Stimulated activated CD4-positive, alpha-beta T cell treated with anti-CD3 and anti-CD28 coated beads, TNF-alpha, amount 100 ng/mL, for 48 hours (primary cell): Measurements from ENCODE around the gene APC2.
"Not testable (repeated sequence)": the region's sequence is repeated elsewhere in the genome, so short reads cannot be mapped to it uniquely, and the experiment has no call there.

Experiments
- DNase-seq, 3 donors: peaks; one replicate each; pipeline ENCODE4 v3.0.0-alpha.2; 2020; ENCODE audit warnings: low read depth in 3 of 3

APC2 gene

DNA sequence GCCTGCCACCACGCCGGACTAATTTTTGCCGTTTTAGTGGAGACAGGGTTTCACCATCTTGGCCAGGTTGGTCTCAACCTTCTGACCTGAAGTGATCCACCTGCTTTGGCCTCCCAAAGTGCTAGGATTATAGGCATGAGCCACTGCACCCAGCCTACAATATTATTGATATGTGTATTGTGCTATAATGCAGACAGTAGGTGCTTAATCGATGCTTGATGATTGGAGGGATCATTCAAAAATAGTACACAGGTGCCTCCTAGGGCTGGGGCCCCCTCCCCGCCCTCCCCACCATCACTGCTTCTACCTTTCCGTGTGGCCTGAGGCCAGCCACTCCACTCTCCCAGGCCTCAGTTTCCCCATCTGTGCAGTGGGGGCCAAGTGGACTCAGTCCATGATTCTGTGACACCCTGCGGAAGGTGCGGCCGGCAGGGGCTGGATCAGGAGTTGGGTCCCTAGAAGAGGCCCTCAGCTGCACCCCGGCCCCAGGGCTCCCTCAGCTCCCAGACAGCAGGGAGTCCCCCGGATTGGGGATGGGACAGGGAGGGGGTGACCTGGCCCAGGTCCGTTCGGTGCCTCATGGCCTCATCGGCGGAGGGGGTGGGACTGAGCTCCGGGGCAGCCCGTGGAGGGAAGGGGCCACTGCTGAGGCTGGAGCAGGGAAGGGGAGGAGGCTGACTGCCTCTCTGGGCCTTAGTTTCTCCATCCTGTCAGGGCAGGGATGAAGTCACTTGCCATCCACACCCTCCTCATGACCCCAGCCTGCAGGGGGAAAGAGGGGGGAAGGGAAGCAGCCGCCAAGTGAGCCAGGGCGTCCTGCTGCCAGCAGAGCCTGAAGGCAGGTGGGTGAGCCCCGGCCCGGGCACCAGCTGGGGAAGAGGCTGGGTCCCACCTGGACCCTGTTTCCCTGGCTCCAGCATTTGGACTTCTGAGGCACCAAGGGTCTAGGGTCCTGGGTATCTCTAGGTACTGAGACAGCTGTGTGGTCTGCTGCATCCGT, 61.7 kb downstream of the APC2 start:
- DNase-seq: no peak

DNA sequence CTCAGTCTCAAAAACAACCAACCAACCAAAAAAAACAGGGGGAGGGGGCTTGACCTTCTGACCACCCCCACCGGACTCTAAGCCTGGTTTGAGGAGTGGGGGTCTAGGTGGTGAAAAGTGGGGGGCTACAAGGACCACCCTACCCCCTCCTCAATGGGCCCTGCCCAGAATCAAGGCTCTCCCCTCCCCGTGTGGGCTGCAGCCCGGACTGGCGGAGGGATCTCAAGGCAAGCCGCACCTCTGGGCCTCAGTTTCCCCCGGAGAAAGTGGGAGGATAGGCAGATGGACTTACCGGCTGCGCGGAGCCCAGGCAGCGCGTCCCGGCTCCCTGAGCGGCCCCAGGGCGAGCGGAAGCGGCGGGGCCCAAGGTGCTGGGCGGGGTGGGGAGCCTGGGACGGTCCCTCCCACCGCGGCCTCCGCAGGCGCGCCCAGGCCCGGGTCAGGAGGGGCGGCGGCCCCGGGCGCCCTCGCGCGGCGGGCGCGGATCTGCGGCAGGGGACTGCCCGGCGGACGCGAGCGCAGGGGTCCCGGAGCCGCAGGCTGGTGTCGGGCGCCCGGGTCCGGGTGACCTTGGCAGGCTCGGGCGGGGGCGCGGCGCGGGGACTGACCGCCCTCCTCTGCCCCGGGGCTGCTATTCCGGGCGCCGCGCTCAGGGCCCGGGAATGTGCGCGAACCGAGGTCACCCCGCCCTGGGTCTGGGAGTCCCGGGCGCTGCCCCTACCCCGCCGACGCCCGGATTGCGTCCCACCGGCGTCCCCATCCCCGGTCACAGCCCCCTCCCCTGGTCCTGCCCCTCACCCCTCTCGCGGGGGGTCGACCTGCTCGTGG, 63.0 kb downstream of the APC2 start, which contains the start of gene ADAMTSL5:
Gene ADAMTSL5 (minus strand): TSS at position 349 of the 828 bp plus-strand sequence. CDS start 2,076 bp downstream, outside the sequence.
- peak; percentile 52 to 77 (median 54) for DNase-seq

DNA sequence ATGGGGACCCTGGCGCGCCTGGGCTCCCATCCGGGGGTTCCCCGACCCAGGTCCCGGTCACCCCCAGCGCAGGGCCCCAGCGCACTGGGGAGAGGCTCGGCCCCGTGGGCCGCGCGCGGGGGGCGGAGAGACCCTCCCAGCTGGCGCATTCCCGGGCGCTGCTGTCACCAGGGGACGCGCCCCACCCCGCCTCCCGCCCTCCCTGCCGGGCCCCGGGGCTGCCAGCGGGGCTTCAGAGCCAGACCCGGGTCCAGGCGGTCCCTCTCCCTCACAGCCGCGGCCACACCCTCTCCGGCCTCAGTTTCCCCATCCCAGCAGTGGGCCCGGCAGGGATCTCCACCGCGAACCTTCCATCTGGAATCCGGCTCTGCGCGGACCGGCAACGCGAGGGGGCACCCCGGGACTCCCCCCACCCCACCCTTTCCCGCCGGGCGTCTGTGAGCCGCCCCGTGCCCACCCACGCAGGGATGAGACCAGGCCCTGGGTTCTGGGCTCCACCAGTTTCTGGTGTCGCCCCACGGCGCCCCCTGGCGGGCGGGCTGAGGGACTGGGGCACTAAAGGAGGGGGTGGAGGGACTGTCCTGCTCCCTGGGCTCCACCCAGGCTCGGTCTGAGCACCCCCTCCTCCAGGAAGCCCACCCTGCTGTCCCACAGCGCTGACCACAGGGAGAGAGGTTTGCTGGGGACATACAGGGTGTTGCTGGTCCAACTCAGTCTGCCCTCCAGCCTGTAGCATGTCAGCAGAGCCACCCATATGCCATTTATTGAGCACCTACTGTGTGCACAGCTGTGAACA, 63.8 kb downstream of the APC2 start:
- peak; percentile 54 to 78 (median 55) for DNase-seq

DNA sequence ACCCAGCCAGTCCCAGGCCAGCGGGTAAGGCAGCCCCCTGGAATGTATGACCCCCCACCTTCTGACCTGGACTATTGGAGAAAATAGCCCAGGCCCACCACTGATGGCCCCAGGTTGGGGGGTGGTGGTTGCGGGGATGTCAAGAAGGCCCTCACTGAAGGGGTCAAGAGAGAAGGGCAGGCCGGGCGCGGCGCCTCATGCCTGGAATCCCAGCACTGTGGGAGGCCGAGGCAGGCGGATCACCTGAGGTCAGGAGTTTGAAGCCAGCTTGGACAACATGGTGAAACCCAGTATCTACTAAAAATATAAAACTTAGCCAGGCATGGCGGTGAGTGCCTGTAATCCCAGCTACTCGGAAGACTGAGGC, 64.4 kb downstream of the APC2 start:
- no peak for DNase-seq

DNA sequence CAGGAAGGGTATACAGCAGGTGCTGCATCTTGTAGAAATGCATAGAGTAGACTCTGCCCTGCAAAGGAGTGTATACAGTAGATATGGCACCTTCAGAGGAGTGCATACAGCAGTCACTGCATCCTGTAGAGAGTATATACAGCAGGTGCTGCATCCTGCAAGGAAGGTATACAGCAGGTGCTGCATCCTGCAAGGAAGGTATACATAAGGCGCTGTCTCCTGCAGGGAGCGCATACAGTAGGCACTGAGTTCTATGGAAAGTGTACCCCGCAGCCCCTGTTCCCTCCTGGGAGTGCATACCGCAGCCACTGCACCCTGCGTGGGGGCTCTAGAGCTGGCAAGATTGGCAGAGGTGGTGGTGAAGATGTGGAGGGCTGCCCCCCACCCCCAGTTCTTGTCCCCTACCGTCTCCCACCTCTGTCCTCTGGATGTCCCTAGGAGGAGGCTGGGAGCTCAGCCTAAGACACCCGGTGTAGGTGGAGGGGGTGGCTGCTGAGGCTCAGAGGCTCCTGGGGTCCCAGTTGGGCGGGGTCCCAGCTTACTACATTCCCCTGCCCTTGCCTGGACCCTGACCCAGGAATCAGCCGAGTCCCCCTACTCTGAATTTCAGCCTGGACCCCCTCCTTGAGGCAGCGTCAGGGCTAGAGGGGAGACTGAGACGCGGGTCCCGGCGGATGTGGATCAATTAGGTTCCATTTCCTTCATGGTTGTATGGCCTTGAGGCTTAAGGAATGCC, 65.2 kb downstream of the APC2 start:
- no peak for DNase-seq

DNA sequence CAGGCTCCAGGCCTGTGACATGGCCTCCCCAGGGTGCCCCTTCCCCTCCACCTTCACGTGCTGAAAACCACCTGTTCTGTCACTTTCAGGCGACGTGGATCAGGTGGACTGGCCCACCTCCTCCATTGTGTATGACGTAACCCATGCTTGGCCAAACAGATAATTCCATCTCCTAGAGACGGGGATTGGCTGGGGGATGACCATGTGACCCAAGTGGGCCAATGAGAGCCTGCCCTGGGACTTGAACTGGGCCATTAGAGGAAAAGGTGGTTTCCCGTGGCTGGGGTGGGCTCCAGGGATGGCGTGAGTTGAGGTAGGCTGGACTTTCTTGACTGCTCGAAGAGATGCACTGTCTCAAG, 66.5 kb downstream of the APC2 start:
- no peak for DNase-seq

DNA sequence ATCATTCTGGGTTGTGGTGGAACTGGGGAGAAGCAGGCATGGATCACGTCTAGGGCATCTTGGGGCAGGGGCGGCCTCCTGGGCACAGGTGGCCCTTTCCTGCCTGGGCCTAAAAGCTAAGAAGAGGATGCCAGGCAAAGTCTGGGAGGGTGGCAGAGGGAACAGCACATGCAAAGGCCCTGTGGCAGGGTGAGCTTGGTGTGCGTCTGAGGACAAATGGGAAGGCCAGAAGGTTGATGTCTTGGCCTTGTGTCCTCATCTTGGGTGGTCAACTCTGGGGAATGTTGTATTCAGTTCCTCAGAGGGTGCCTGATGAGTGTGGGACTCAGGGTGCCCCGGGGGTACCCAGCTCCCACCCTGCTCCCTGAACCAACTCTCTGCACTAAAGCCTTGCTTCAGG, 68.5 kb downstream of the APC2 start:
- no peak for DNase-seq

DNA sequence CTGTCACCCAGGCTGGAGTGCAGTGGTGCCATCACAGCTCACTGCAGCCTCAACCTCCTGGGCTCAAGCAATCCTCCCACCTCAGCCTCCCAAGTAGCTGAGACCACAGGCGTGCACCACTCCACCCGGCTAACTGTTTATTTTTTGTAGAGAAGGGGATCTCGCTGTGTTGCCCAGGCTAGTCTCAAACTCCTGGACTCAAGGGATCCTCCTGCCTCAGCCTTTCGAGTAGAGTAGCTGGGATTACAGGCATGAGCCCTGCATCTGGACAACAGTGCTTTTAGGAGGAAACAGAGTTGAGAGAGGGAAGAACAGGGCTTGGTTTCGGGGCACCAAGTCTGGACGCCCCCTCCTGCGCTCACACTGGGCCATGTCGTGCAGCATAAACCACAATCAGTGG, 69.9 kb downstream of the APC2 start:
- DNase-seq: not testable (repeated sequence)

DNA sequence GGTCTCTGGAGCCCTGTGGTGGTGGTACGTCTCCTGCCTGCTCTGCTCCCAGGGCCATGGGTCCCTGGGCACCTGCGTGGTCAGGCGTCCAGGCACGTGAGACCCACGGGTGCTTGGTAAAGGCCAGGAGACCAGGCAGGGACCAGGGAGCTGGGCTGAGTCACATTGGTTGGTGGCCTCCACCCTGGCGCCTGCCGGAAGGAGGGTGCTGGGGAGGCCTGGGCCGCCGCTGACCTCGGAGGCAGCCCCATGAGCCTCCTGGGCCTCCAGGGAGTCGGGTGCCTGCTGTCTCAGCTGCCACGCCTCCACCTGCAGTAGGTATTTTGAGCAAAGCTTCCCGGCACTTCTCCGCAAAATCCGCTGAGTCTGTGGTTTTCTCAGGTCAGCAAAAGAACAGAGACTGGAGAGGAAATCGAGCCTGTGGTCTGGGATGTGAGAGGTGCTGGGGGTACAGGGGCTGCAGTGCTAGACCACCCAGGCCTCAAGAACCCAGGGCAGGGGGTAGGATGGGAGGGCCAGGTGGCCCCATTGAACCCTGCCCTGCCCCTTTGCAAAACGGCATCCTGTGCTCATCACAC, 70.4 kb downstream of the APC2 start:
- no peak for DNase-seq

DNA sequence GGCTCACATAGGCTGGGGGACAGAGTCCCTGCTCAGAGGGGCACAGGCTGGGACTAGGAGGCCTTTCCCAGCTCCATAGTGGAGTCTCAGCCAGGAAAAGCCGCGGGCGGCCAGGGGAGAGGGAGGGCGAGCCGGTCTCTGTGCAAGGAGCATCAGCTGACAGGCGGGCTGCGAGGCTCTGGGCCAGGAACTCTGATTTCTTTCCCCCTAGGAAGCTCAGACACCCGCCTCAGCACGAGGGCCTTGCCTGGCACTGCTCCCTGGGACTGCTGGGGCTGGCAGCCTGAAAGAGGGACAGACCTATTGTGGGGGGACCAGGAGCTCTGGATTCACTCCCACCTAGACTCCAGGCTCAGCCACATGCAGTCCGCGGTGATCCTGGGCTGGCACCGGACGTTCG, 71.7 kb downstream of the APC2 start:
- DNase-seq: no peak

DNA sequence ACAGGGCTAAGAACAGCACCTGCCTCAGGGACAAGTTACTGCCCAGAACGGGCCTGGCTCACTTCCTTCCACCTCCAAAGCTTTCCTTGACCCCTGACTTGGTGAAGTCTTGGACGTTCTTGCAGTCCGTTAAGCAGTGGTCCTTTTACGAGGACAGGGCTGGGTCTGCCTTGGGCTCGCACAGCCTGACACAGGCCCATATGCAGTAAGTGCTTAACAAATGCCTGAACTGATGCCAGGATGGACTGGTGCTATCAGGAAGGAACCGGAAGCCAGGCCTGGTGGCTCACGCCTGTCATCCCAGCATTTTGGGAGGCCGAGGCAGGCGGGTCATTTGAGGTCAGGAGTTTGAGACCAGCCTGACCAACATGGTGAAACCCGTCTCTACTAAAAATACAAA, 72.1 kb downstream of the APC2 start:
- no peak for DNase-seq

DNA sequence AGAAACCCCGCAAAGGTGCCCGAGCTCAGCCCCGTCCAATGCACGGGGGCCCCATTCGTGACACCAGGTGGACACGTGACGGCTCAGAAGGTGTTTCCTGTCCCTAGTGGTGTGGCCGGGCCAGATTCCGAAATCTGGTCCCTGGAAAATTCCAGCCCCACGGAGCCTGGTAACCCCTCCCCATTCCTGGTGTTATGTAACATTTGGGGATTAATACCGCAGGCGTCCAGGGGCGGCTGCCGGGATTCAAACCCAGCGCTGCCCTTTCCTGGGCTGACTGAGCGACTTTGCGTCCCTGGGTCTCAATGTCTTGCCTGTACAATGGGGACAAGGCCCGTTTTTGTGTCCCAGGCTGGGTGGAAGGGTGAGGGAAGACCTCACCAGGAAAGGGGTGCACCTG, 72.9 kb downstream of the APC2 start:
- DNase-seq: no peak
